ENCODE data around the gene PRXL2A.

GRCh38 chr10:80429521-80429973 is 21.2 kb downstream of the PRXL2A start:
- TF ChIP-seq CTCF (IDR thresholded peaks at IDR 0.05; ENCODE audit: poor library complexity): no peak
- no peak for TF ChIP-seq EZH2phosphoT487 (IDR thresholded peaks at IDR 0.05; ENCODE audit: low read depth, severe bottlenecking, unreplicated experiment)
- no peak for TF ChIP-seq EZH2 (IDR thresholded peaks at IDR 0.05; ENCODE audit: borderline replicate concordance)

Measured in hepatocyte (in vitro differentiated cells).